ENCODE data around the gene WDFY3. TPM values are rescaled to one million over a fixed set of nuclear protein-coding genes. Genes with fewer than 3 reads are reported as not detected.

WDFY3 gene
- polyA plus RNA-seq, 1 donor (not counting 4 experiments of a cell fraction or from before 2014, with no cell fraction given): 28.5 TPM

- no peaks in the 10 kb centered on the region for H3K79me2 ChIP-seq (ENCODE audit: control insufficient read depth, insufficient read depth, low read length)
- H3K27me3 ChIP-seq (ENCODE audit: control insufficient read depth, extremely low read depth, insufficient read depth, low read length): no peaks in the 10 kb centered on the region
- peaks cover 26% of the 10 kb centered on the region for H3K4me1 ChIP-seq (ENCODE audit: control insufficient read depth, extremely low read depth, insufficient read depth, low read length)
- H2AFZ ChIP-seq (ENCODE audit: control insufficient read depth, low read length): no peak overlapping the region
- H3K4me2 ChIP-seq (ENCODE audit: control insufficient read depth, extremely low read depth, insufficient read depth, low read depth, low read length): no peak overlapping the region
- H3K27ac ChIP-seq (ENCODE audit: control insufficient read depth, insufficient read depth, low read length): no peak overlapping the region
- H3K4me3 ChIP-seq (ENCODE audit: control insufficient read depth in 2 of 3, extremely low read depth in 1 of 3, insufficient read depth in 2 of 3, low read depth in 1 of 3, low read length in 3 of 3): no peak overlapping the region
- H3K9me3 ChIP-seq (ENCODE audit: control insufficient read depth, low read depth, low read length): no peaks in the 10 kb centered on the region
- peaks cover 3 to 4% of the 10 kb centered on the region in 2 experiments for H3K36me3 ChIP-seq (ENCODE audit: control insufficient read depth in 2 of 2, extremely low read depth in 1 of 2, insufficient read depth in 2 of 2, low read length in 2 of 2)
- H3K9me1 ChIP-seq (ENCODE audit: control insufficient read depth, extremely low read depth, insufficient read depth, low read length): no peaks in the 10 kb centered on the region
- H3K9ac ChIP-seq (ENCODE audit: control insufficient read depth, extremely low read depth, insufficient read depth, low read length): no peak overlapping the region
- peak; percentile 55 for FAIRE-seq
- dilution Hi-C loops (cut with MboI; ENCODE audit: extremely low pct_ligation_motif_present, low sequenced_read_pairs): no loop called here
- TF ChIP-seq EZH2 (IDR thresholded peaks at IDR 0.05; ENCODE audit: low read length): no peak
- DNase-seq (ENCODE audit: low read depth, low spot score): no peak
- H4K20me1 ChIP-seq (ENCODE audit: control insufficient read depth, extremely low read depth, insufficient read depth, low read length): no peaks in the 10 kb centered on the region
These were observed 162.4 kb downstream of the WDFY3 start for GRCh38 chr4:84804136-84804535.

GRCh38 chr4:84803720-84804119 lies 162.8 kb downstream of the WDFY3 start:
- Histone ChIP-seq H3K9me1 (ENCODE audit: control insufficient read depth, extremely low read depth, insufficient read depth, low read length) (no peaks in the 10 kb centered on the region), H3K79me2 (ENCODE audit: control insufficient read depth, insufficient read depth, low read length) (no peaks in the 10 kb centered on the region), H3K36me3 (ENCODE audit: control insufficient read depth in 2 of 2, extremely low read depth in 1 of 2, insufficient read depth in 2 of 2, low read length in 2 of 2) (peaks cover 4% of the 10 kb centered on the region in 2 experiments), H2AFZ (ENCODE audit: control insufficient read depth, low read length) (no peak overlapping the region), H3K4me3 (ENCODE audit: control insufficient read depth in 2 of 3, extremely low read depth in 1 of 3, insufficient read depth in 2 of 3, low read depth in 1 of 3, low read length in 3 of 3) (no peak overlapping the region), H3K9me3 (ENCODE audit: control insufficient read depth, low read depth, low read length) (no peaks in the 10 kb centered on the region), H4K20me1 (ENCODE audit: control insufficient read depth, extremely low read depth, insufficient read depth, low read length) (no peaks in the 10 kb centered on the region), H3K27ac (ENCODE audit: control insufficient read depth, insufficient read depth, low read length) (no peak overlapping the region), H3K27me3 (ENCODE audit: control insufficient read depth, extremely low read depth, insufficient read depth, low read length) (no peaks in the 10 kb centered on the region), H3K4me1 (ENCODE audit: control insufficient read depth, extremely low read depth, insufficient read depth, low read length) (peaks cover 26% of the 10 kb centered on the region), H3K4me2 (ENCODE audit: control insufficient read depth, extremely low read depth, insufficient read depth, low read depth, low read length) (no peak overlapping the region), H3K9ac (ENCODE audit: control insufficient read depth, extremely low read depth, insufficient read depth, low read length) (no peak overlapping the region)
- TF ChIP-seq EZH2 (IDR thresholded peaks at IDR 0.05; ENCODE audit: low read length) (no peak), CTCF (optimal IDR thresholded peaks at IDR 0.05 in 1 of 3, IDR thresholded peaks at IDR 0.05 in 1 of 3, conservative IDR thresholded peaks at IDR 0.05 in 1 of 3; ENCODE audit: extremely low read depth in 1 of 3, insufficient read depth in 2 of 3, low read length in 3 of 3) (no peak)
- DNase-seq (ENCODE audit: low read depth, low spot score): no peak
- dilution Hi-C loops (cut with MboI; ENCODE audit: extremely low pct_ligation_motif_present, low sequenced_read_pairs): no loop called here
- no peak for FAIRE-seq

DNA sequence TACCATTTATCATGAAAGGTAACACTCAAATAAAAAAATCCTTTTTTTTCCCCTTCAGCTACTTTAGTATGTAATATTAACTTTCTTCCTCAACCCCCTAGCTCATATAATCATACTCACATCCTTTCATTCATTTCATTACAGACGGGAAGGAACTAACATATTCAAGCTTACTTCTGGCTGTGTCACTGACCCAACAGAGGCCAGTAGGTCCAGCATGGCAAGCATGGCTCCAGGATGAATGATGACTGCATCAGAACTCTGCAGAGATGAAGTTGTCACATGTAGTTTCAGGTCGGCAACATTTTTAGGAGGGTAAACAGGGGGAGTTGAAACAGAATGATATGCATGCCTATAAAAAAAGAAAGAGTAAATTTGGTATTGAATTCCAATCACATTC lies 163.4 kb downstream of the WDFY3 start:
- no peaks in the 10 kb centered on the region for H3K9me3 ChIP-seq (ENCODE audit: control insufficient read depth, low read depth, low read length)
- TF ChIP-seq EZH2 (IDR thresholded peaks at IDR 0.05; ENCODE audit: low read length) (no peak), CTCF (optimal IDR thresholded peaks at IDR 0.05 in 1 of 3, IDR thresholded peaks at IDR 0.05 in 1 of 3, conservative IDR thresholded peaks at IDR 0.05 in 1 of 3; ENCODE audit: extremely low read depth in 1 of 3, insufficient read depth in 2 of 3, low read length in 3 of 3) (no peak)
- no peaks in the 10 kb centered on the region for H3K9me1 ChIP-seq (ENCODE audit: control insufficient read depth, extremely low read depth, insufficient read depth, low read length)
- no peak overlapping the region for H2AFZ ChIP-seq (ENCODE audit: control insufficient read depth, low read length)
- no peak overlapping the region for H3K27ac ChIP-seq (ENCODE audit: control insufficient read depth, insufficient read depth, low read length)
- peaks cover 26% of the 10 kb centered on the region for H3K4me1 ChIP-seq (ENCODE audit: control insufficient read depth, extremely low read depth, insufficient read depth, low read length)
- no peak for FAIRE-seq
- peaks cover 2 to 6% of the 10 kb centered on the region in 2 experiments for H3K36me3 ChIP-seq (ENCODE audit: control insufficient read depth in 2 of 2, extremely low read depth in 1 of 2, insufficient read depth in 2 of 2, low read length in 2 of 2)
- H3K27me3 ChIP-seq (ENCODE audit: control insufficient read depth, extremely low read depth, insufficient read depth, low read length): no peaks in the 10 kb centered on the region
- DNase-seq (ENCODE audit: low read depth, low spot score): no peak
- H3K4me2 ChIP-seq (ENCODE audit: control insufficient read depth, extremely low read depth, insufficient read depth, low read depth, low read length): no peak overlapping the region
- dilution Hi-C loops (cut with MboI; ENCODE audit: extremely low pct_ligation_motif_present, low sequenced_read_pairs): no loop called here
- H3K79me2 ChIP-seq (ENCODE audit: control insufficient read depth, insufficient read depth, low read length): no peaks in the 10 kb centered on the region
- no peak overlapping the region for H3K4me3 ChIP-seq (ENCODE audit: control insufficient read depth in 2 of 3, extremely low read depth in 1 of 3, insufficient read depth in 2 of 3, low read depth in 1 of 3, low read length in 3 of 3)
- H3K9ac ChIP-seq (ENCODE audit: control insufficient read depth, extremely low read depth, insufficient read depth, low read length): no peak overlapping the region
- no peaks in the 10 kb centered on the region for H4K20me1 ChIP-seq (ENCODE audit: control insufficient read depth, extremely low read depth, insufficient read depth, low read length)
